Ishikawa (cell line): ENCODE data around the gene BUD23.

Experiments used
- TEAD4 ChIP-seq: IDR thresholded peaks from 2 replicates; pipeline ENCODE4 v1.6.1; 2012
- TF ChIP-seq, protein P1 (sequence below): IDR thresholded peaks from 2 replicates; pipeline ENCODE4 v1.6.1; 2012

DNA sequence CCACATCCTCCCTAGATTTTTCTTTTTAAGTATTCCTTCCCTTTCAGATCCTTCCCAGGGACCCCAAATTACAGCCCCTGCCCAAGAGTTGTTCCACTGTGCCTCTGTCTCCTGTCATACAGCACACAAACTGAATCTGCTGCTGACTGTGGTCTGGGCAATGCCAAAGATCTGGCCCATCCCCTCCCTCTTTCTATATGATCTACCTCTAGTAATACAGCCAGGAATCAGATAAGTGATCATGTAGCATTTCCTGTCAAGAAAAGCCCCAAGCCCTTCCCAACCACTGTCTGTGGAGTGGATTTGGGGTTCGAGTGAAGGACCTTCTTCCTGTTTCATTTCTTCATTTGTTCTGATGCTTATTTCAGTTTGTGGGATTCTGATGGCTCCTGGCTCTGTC lies 29.4 kb downstream of the BUD23 start:
- TF ChIP-seq, protein P1, sequence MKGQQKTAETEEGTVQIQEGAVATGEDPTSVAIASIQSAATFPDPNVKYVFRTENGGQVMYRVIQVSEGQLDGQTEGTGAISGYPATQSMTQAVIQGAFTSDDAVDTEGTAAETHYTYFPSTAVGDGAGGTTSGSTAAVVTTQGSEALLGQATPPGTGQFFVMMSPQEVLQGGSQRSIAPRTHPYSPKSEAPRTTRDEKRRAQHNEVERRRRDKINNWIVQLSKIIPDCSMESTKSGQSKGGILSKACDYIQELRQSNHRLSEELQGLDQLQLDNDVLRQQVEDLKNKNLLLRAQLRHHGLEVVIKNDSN: no peak
- TF ChIP-seq TEAD4: no peak
